ENCODE results near the gene CXCL13.
"Not testable (repeated sequence)": the region's sequence is repeated elsewhere in the genome, so short reads cannot be mapped to it uniquely, and the experiment has no call there.

CXCL13 gene

DNA sequence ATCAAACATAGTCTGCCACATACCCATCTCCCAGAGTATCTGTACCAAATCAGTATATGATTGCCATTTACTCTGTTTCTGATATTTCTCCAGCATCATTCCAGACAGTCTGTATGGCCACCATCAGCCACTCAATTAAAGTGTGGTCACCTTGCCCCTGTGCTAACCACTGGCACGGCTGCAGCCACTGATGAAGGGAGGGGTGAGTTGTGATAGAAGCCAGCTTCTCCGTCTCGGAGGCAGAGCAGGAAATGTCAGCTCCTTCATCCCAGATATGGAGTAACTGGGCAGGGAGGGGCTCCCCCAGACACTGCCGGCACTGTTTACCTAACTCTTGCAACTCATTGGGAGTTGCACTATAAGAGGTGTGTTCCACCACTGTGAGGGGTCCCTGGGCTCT, 30.3 kb downstream of the CXCL13 start:
- Histone ChIP-seq H3K36me3 (ENCODE audit: insufficient read depth, low read length) (no peaks in the 10 kb centered on the region), H3K79me2 (ENCODE audit: insufficient read depth, low read length) (no peaks in the 10 kb centered on the region), H3K4me2 (ENCODE audit: low read depth, low read length, poor library complexity, severe bottlenecking) (no peak overlapping the region)

DNA sequence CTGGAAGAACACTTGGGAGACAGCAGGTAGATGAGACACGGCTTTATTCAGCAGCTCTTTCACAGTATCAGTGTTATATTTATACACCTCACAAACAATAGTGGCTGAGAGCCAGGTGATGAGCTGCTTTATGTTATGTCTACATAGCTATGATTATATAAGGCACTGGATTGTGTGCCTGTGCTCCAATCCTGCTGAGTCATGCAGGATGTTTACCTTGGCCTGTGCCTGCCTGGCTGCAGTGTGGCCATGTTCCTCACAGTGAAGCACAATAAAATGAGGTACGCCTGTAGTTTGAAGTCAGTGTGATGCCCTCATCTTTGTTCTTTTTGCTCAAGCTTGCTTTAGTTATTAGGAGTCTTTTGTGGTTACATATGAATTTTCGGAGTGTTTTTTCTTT, 31.3 kb downstream of the CXCL13 start:
- H3K4me1 ChIP-seq (ENCODE audit: insufficient read depth, low read length, poor library complexity, severe bottlenecking) = no peaks in the 10 kb centered on the region
- no peak overlapping the region for H2AFZ ChIP-seq (ENCODE audit: low read length)
- H3K79me2 ChIP-seq (ENCODE audit: insufficient read depth, low read length) = no peaks in the 10 kb centered on the region
- H4K20me1 ChIP-seq (ENCODE audit: insufficient read depth, low read length, poor library complexity, severe bottlenecking) = no peaks in the 10 kb centered on the region
- no peak for TF ChIP-seq EZH2phosphoT487 (IDR thresholded peaks at IDR 0.05; ENCODE audit: borderline replicate concordance)
- TF ChIP-seq, protein P1, sequence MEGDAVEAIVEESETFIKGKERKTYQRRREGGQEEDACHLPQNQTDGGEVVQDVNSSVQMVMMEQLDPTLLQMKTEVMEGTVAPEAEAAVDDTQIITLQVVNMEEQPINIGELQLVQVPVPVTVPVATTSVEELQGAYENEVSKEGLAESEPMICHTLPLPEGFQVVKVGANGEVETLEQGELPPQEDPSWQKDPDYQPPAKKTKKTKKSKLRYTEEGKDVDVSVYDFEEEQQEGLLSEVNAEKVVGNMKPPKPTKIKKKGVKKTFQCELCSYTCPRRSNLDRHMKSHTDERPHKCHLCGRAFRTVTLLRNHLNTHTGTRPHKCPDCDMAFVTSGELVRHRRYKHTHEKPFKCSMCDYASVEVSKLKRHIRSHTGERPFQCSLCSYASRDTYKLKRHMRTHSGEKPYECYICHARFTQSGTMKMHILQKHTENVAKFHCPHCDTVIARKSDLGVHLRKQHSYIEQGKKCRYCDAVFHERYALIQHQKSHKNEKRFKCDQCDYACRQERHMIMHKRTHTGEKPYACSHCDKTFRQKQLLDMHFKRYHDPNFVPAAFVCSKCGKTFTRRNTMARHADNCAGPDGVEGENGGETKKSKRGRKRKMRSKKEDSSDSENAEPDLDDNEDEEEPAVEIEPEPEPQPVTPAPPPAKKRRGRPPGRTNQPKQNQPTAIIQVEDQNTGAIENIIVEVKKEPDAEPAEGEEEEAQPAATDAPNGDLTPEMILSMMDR (conservative IDR thresholded peaks at IDR 0.05; ENCODE audit: low read length) = no peak
- H3F3A ChIP-seq (ENCODE audit: low read depth) = no peaks in the 10 kb centered on the region
- no peaks in the 10 kb centered on the region for H3K9me3 ChIP-seq (ENCODE audit: insufficient read depth, low read depth, low read length)
- H3K9ac ChIP-seq (ENCODE audit: low read depth, low read length, poor library complexity, severe bottlenecking) = no peak overlapping the region
- H3K36me3 ChIP-seq (ENCODE audit: insufficient read depth, low read length) = no peaks in the 10 kb centered on the region
- H3K4me2 ChIP-seq (ENCODE audit: low read depth, low read length, poor library complexity, severe bottlenecking) = no peak overlapping the region
- H3K4me3 ChIP-seq (ENCODE audit: low read length, poor library complexity, severe bottlenecking) = no peak overlapping the region
- peaks cover 5% of the 10 kb centered on the region for H3K27me3 ChIP-seq (ENCODE audit: insufficient read depth, low read length, poor library complexity, severe bottlenecking)
- H3K9me2 ChIP-seq (replicated peaks; ENCODE audit: low read depth, low read length) = no peaks in the 10 kb centered on the region

More for the DNA sequence above, 30.3 kb downstream of the CXCL13 start:
- Histone ChIP-seq H2AFZ (ENCODE audit: low read length) (no peak overlapping the region), H3K4me1 (ENCODE audit: insufficient read depth, low read length, poor library complexity, severe bottlenecking) (no peaks in the 10 kb centered on the region), H3K9me2 (replicated peaks; ENCODE audit: low read depth, low read length) (no peaks in the 10 kb centered on the region), H3F3A (ENCODE audit: low read depth) (no peaks in the 10 kb centered on the region), H3K9ac (ENCODE audit: low read depth, low read length, poor library complexity, severe bottlenecking) (no peak overlapping the region), H3K27me3 (ENCODE audit: insufficient read depth, low read length, poor library complexity, severe bottlenecking) (no peaks in the 10 kb centered on the region), H3K4me3 (ENCODE audit: low read length, poor library complexity, severe bottlenecking) (no peak overlapping the region), H3K9me3 (ENCODE audit: insufficient read depth, low read depth, low read length) (no peaks in the 10 kb centered on the region), H4K20me1 (ENCODE audit: insufficient read depth, low read length, poor library complexity, severe bottlenecking) (no peaks in the 10 kb centered on the region)
- TF ChIP-seq EZH2phosphoT487 (IDR thresholded peaks at IDR 0.05; ENCODE audit: borderline replicate concordance) = no peak
- TF ChIP-seq, protein P1 (conservative IDR thresholded peaks at IDR 0.05; ENCODE audit: low read length) = no peak

DNA sequence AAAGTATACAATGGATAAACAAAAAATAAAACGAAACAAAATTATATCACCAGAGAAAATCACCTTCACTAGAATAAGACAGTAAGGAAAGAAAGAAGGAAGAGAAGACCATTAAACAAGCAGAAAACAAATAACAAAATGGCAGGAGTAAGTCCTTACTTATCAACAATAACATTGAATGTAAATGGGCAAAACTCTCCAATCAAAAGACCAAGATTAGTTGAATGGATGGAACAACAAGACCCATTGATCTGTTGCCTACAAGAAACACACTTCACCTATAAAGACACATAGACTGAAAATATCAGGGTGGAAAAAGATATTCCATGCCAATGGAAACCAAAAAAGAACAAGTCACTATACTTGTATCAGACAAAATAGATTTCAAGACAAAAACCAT, 38.4 kb downstream of the CXCL13 start:
- H3K9ac ChIP-seq (ENCODE audit: low read depth, low read length, poor library complexity, severe bottlenecking); H3K4me3 ChIP-seq (ENCODE audit: low read length, poor library complexity, severe bottlenecking); H3K79me2 ChIP-seq (ENCODE audit: insufficient read depth, low read length); H3K9me3 ChIP-seq (ENCODE audit: insufficient read depth, low read depth, low read length); H3K36me3 ChIP-seq (ENCODE audit: insufficient read depth, low read length); H3K9me2 ChIP-seq (replicated peaks; ENCODE audit: low read depth, low read length); H3F3A ChIP-seq (ENCODE audit: low read depth); H3K4me1 ChIP-seq (ENCODE audit: insufficient read depth, low read length, poor library complexity, severe bottlenecking); H3K4me2 ChIP-seq (ENCODE audit: low read depth, low read length, poor library complexity, severe bottlenecking); H2AFZ ChIP-seq (ENCODE audit: low read length); H3K27me3 ChIP-seq (ENCODE audit: insufficient read depth, low read length, poor library complexity, severe bottlenecking); H4K20me1 ChIP-seq (ENCODE audit: insufficient read depth, low read length, poor library complexity, severe bottlenecking): not testable (repeated sequence)

DNA sequence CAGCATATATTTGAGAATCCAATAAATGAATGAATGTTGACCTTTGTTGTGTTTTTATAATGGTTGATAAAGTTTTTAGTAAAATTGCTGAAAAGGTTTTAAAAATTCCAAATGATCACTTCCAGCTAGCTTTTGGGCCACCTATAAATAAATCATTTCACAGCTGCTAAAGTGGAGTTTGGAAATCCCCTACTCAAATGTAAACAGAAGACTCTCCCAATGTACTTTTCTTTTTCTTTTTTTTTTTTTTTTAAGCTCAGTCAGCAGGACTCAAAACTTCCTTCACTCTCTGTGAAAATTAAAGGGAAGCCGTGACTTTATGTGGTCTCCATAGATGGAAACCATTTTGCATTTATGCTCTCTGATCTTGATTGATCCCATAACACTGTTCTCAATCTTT, 45.2 kb downstream of the CXCL13 start:
- no peak overlapping the region for H2AFZ ChIP-seq (ENCODE audit: low read length)
- H3K9me2 ChIP-seq (replicated peaks; ENCODE audit: low read depth, low read length) = no peaks in the 10 kb centered on the region
- no peaks in the 10 kb centered on the region for H3K27me3 ChIP-seq (ENCODE audit: insufficient read depth, low read length, poor library complexity, severe bottlenecking)
- no peaks in the 10 kb centered on the region for H3K79me2 ChIP-seq (ENCODE audit: insufficient read depth, low read length)
- no peak for TF ChIP-seq EZH2phosphoT487 (IDR thresholded peaks at IDR 0.05; ENCODE audit: borderline replicate concordance)
- TF ChIP-seq, protein P1 (conservative IDR thresholded peaks at IDR 0.05; ENCODE audit: low read length) = no peak
- H3K4me2 ChIP-seq (ENCODE audit: low read depth, low read length, poor library complexity, severe bottlenecking) = no peak overlapping the region
- H3K4me1 ChIP-seq (ENCODE audit: insufficient read depth, low read length, poor library complexity, severe bottlenecking) = no peaks in the 10 kb centered on the region
- H3K36me3 ChIP-seq (ENCODE audit: insufficient read depth, low read length) = no peaks in the 10 kb centered on the region
- H3F3A ChIP-seq (ENCODE audit: low read depth) = no peaks in the 10 kb centered on the region
- no peaks in the 10 kb centered on the region; the same call in 1 of the 2 replicates for H3K9me3 ChIP-seq (ENCODE audit: insufficient read depth, low read depth, low read length)
- H3K4me3 ChIP-seq (ENCODE audit: low read length, poor library complexity, severe bottlenecking) = no peak overlapping the region
- H4K20me1 ChIP-seq (ENCODE audit: insufficient read depth, low read length, poor library complexity, severe bottlenecking) = no peaks in the 10 kb centered on the region
- no peak overlapping the region for H3K9ac ChIP-seq (ENCODE audit: low read depth, low read length, poor library complexity, severe bottlenecking)

Data from Loucy (cell line).